Right ventricle myocardium inferior (tissue), 1 donor: Measurements from ENCODE around the gene KLK7. TPM values are rescaled to one million over a fixed set of nuclear protein-coding genes. Genes with fewer than 3 reads are reported as not detected.

ENCODE experiments used
- ATAC-seq: fragments of 200-7000 bp; cut with Tn5 transposase; one replicate; pipeline ENCODE4 v1.9.1; 2020; ENCODE audit warnings: mild to moderate bottlenecking, moderate library complexity
- DNase-seq: peaks from one replicate; pipeline ENCODE4 v3.0.0; 2021; ENCODE audit errors: missing footprints
- intact Hi-C: fragments of 100-400 bp; cut with DNase I; formaldehyde crosslinking; loops from one replicate; pipeline ENCODE4 v1.11.0; 2022
- total RNA-seq: library from RNA; stranded (reverse); fragmentation: NEBNext Ultra II Directional; extraction: Animal tissue kit (Norgen Biotek cat#: 25700); gene quantifications from one replicate; pipeline ENCODE4 v1.2.1, GENCODE V29; 2021
- donor health status: DM: no; HTN: yes; CAD: no; lungs with severe emphysema.

KLK7 gene
- total RNA-seq, 1 donor from 2014 or later, result not detected

DNA sequence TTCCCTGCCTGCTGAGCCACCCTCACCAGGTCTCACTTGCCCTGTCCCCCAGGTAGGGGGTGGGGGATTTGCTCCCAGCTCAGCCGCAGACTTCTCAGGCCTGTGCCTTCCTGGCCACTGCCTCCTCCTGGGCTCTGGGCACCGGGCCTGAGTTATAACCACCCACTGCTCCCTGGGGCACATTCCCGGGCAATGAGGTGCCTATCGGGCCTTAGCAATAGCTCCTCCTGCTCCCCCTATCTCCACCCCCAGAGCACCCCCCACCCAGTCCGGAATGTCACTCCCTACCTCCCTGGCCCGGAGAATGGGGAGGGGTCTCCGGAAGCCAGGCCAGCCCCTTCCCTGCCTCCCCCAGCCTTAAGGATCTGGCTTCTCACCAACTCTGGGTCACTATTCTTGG, 30.8 kb downstream of the KLK7 start, which contains the start of gene KLK5:
Gene KLK5, minus strand, starts transcription at position 129 of the 400 bp plus-strand sequence. CDS start 381 bp downstream, outside the sequence.
- ATAC-seq (no peak), DNase-seq (no peak)
- intact Hi-C loops, result no loop called here

DNA sequence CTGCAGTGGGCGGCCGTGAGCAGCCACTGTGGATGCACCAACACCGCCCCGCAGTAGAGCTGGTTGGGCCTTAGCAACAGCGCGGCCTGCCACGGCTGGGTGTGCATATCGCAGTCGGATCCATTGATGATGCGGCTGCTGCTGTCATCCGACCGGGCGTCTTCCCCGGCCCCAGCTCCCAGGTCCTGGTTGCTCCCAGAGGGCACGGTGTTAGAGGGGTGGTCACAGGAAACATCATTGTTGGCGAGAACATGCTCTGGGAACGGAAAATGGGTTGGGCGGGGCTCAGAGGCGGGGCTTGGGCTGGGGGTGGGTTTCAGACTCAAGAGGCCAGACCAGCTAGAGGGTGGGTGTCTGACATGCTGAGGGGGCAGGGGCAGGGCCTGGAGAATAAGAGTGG, 33.9 kb downstream of the KLK7 start:
- intact Hi-C loops, result no loop called here

DNA sequence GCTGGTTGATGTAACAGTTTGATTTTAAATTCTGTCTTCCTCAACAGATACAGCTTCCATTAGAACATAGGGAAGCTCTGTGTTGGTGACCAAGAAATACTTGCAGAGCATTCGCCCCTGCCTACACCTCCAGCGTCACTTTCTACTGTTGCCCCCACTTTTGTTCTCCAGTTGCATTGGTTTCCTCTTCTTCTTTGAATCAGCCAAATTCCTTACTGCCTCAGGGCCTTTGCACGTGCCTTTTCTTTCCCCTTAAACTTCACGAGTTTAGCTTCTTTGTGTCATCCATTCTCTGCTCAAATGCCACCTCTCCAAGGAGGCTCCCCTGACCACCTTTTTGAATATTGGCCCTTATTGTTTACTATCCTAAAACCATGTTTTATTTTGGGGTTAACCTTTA, 36.6 kb downstream of the KLK7 start:
- ATAC-seq (no peak), DNase-seq (no peak)
- intact Hi-C loops, result no loop called here

More for the DNA sequence above, 33.9 kb downstream of the KLK7 start:
- ATAC-seq (no peak), DNase-seq (no peak)

DNA sequence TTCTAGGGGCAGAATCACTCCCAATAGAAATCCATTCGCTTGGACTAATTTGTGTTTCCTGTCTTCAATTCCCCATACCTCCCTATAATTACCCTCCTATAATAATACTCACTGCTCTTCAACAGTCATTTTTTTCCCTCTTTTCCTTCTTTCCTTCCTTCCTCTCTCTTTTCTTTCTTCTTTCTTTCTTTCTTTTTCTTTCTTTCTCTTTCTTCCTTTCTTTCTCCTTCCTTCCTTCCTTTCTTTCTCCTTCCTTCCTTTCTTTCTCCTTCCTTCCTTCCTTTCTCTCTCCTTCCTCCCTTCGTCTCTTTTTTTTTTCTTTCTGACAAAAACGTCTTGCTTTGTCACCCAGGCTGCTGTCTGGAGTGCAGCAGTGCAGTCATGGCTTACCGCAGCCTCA, 38.9 kb downstream of the KLK7 start:
- intact Hi-C loops, result no loop called here
- ATAC-seq, result no peak
- no peak for DNase-seq

DNA sequence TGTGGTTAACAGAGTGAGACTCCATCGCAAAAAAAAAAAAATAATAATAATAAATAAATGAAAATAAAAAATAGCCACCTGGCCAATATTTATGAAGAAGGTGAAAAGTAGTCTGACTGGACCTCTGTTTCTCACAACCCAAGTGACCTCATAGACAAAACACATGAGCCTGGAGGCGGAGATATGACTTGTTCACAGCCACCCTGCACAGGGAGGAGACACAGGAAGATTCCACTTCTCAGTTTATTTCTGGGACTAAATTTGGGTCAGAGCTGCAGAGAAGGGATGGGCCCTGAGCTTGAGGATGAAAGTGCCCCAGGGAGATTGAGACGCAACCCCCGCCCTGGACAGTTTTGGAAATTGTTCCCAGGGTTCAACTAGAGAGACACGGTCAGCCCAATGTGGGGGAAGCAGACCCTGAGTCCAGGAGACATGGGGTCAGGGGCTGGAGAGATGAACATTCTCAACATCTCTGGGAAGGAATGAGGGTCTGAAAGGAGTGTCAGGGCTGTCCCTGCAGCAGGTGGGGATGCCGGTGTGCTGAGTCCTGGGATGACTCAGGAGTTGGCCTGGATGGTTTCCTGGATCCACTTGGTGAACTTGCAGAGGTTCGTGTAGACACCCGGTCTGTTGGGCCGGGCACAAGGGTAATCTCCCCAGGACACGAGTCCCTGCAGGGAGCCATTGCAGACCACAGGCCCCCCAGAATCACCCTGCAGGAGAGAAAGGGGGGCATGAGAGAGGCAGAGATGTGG, 40.5 kb downstream of the KLK7 start:
- ATAC-seq, result no peak
- DNase-seq, result no peak
- intact Hi-C loops, result no loop called here

DNA sequence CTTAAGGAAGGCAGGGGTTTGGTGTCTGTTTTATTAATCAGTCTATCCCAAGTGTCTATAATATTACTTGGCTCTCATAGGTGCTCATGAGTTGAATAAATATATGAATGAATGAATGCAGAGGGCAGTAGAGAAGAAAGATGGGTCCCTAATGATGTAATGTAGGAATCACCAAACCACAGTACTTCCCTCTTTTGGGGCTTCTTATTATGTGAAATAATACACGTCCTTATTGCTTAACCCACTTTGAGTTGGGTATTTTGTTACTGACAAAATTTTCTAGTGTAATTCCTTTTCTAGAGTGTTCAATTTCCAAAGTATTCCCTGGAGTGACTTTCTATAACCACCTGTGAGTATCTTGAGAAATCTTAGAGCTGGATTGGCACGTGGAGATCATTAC, 44.1 kb downstream of the KLK7 start:
- DNase-seq, result no peak
- no peak for ATAC-seq
- intact Hi-C loops, result no loop called here

DNA sequence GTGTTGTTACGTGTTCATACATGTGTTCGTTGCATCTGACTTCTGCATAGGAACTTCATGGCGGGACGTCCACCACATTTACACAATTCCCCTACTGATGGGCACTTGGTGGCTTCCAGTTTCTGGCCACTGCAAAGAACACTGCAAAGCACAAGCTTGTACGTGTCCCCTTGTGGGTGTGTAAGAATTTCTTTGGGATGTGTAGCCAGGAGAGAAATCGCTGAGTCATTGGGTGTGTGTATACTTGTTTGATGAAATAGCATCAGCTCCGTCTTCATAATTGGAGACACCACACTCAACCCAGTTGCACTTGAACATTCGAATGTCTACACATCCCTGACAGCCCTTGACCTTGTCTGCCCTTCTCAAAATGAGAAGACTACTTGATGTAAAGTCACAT, 50.1 kb downstream of the KLK7 start:
- DNase-seq (no peak), ATAC-seq (no peak)
- intact Hi-C loops, result loop anchor here (5.0 kb wide), 1 partner anchor 159 kb away; no protein-coding TSS in a partner anchor

DNA sequence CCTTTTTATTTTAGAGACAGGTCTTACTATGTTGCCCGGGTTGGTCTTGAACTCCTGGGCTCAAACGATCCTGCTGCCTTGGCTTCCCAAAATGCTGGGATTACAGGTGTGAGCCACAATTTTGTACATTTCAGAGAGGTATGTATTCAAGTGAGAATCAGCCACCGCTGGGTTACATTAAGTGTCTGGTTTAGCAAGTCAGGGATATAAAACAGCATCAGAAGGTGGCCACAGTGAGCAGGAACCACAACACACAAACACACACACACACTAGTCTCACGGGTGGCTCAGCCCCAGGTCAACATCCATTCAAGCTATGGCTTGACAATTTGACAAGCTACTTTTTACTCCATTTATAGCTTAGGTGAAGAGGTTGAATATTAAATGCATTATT, 51.0 kb downstream of the KLK7 start:
- ATAC-seq (no peak), DNase-seq (no peak)
- intact Hi-C loops, result loop anchor here (5.0 kb wide), 1 partner anchor 160 kb away; no protein-coding TSS in a partner anchor

DNA sequence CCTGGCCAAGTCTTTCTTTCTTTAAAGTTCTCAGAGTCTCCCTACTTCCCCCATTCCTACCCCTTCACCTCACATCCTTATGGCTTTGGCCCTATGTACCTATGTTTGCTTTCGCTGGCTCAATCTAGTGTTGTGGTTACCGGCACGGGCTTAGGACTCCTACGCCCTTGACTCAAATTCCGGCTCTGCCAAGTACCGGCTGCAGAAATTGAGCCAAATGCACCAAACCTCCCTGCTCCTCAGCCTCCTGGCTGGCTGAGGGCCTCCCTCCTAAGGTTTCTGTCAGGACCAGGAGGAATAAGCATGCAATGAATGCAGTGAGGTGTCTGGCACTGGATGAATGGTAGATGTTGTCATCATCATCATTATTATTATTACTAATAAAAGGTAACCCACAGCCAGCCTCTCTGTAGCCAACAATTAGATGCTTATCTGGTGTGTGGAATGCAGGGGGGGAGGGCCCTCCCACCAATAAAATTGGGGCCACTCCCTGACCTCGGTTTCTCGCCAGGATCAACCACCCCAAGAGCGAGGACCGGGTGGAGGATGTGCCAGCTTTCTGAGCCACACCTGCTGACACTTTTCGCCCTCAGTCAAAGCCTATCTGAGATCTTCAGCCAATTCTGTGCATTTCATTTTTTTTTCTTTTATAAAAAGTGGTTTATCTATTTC, 51.6 kb downstream of the KLK7 start:
- no peak for ATAC-seq
- DNase-seq, result no peak
- intact Hi-C loops, result loop anchor here (5.0 kb wide), 1 partner anchor 160 kb away; no protein-coding TSS in a partner anchor

DNA sequence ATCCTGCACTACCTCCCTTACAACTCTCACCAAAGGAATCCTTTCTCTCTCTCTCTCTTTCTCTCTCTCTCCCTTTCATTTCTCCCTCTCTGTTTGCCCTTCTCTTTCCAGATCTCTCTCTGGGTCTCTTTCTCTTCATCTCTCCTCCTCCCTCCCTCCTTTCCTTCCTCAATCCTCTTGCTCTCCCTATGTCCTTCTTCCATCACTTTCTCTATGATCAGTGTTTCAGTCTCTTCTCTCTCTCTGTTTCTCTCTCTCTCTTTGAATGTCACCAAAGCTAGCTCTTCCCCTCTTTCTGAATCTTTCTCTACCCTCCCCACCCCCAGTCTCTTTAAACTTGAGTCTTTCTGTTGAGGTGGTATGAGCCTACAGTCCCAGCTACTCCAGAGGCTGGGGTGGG, 52.7 kb downstream of the KLK7 start:
- DNase-seq (no peak), ATAC-seq (no peak)
- intact Hi-C loops, result loop anchor here (2.0 to 5.0 kb wide), 2 partner anchors 161 to 238 kb away; no protein-coding TSS in a partner anchor

DNA sequence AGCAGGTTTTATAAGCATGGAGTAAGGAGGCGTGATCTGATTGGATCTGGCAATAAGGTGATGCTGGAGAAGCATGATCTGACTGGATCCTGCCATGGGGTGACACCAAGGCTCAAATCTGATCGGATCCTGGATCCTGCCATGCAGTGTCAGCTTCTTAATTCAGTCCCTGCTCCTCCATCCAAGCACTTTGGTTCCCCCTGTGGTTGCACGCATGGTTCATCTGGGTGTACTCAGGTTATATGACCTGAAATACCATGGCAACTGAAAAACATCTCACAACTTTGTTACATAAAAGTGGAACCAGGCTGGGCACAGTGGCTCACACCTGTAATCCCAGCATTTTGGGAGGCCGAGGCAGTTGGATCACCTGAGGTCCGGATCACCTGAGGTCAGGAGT, 54.9 kb downstream of the KLK7 start:
- intact Hi-C loops, result loop anchor here (10.0 kb wide), 1 partner anchor 564 kb away; the partner anchor contains the start of gene NAPSA
- DNase-seq (no peak), ATAC-seq (no peak)

Other genes starting within 250 kb of the KLK7 start
- gene GPR32, start 213.5 kb downstream of the KLK7 start, total RNA-seq, result not detected
- gene ACP4, start 193.5 kb downstream of the KLK7 start, total RNA-seq, result not detected
- 0.32 TPM for gene KLK1, start 160.1 kb downstream of the KLK7 start, total RNA-seq
- gene KLK15, start 150.3 kb downstream of the KLK7 start, total RNA-seq, result not detected
- not detected for gene KLK3, start 129.0 kb downstream of the KLK7 start, total RNA-seq
- gene KLK2, start 110.5 kb downstream of the KLK7 start, total RNA-seq, result not detected
- not detected for gene KLK4, start 72.5 kb downstream of the KLK7 start, total RNA-seq
- gene KLK5, start 30.9 kb downstream of the KLK7 start, total RNA-seq, result not detected
- not detected for gene KLK6, start 14.3 kb downstream of the KLK7 start, total RNA-seq
- not detected for gene KLK8, start 17.7 kb upstream of the KLK7 start, total RNA-seq
- not detected for gene KLK10, start 35.8 kb upstream of the KLK7 start, total RNA-seq
- not detected for gene KLK11, start 42.7 kb upstream of the KLK7 start, total RNA-seq
- not detected for gene KLK12, start 51.1 kb upstream of the KLK7 start, total RNA-seq
- not detected for gene KLK13, start 81.2 kb upstream of the KLK7 start, total RNA-seq
- gene KLK14, start 99.0 kb upstream of the KLK7 start, total RNA-seq, result 2.8 TPM
- 5.2 TPM for gene CTU1, start 124.5 kb upstream of the KLK7 start, total RNA-seq
- gene SIGLEC9, start 141.0 kb upstream of the KLK7 start, total RNA-seq, result 2.9 TPM
- gene SIGLEC7, start 158.4 kb upstream of the KLK7 start, total RNA-seq, result 0.87 TPM
- gene CD33, start 241.2 kb upstream of the KLK7 start, total RNA-seq, result 6.5 TPM